DMS153 (cell line): ENCODE results near the gene FEM1B.

Source experiments
- DNase-seq: peaks from one replicate; lab custom pipeline; 2025; lab: John Stamatoyannopoulos, UW

FEM1B gene

GRCh38 chr15:68326711-68327354, 49.3 kb downstream of the FEM1B start:
- DNase-seq = no peak

- DNase-seq = no peak
These were observed 50.9 kb downstream of the FEM1B start for GRCh38 chr15:68328443-68328842.

- DNase-seq = no peak
These were observed 51.4 kb downstream of the FEM1B start for GRCh38 chr15:68328964-68329363.

DNA sequence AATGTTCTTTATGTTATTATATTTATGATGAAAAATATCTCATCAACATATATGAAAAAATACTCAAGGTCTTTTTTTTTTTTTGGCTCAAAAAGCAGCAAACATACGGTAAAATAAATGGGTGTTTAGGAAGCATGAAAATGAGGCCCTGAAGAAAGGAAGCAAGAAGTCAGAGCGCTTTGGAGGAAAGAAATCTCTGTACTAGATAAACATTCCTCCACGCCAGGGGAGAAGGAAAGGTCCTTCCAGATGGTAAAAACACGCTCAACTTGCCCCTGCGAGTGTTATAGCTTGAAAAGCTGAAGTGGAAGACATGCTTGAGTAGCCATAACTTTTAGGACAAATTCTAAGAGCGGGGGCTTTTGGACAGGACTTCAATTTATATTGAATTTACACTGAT, 52.9 kb downstream of the FEM1B start:
- DNase-seq = no peak

DNA sequence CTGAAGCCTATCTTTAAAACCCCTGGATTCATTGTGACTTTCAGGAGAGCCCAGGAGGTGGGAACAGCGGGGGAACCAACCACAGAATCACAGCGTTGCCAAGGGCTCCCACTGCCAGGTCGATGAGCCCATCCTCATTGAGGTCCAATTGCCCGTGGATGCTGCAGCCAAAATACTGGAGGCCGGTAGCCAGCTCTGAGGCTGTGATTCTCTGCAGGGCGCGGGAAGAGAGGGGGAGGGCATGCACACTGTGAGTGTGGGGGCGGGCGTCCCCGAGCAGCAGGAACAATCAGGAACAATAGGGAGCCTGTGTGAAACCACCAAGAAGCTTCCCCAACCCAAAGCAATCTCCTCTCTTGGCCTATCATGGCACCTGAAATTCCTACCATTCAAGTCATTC, 53.4 kb downstream of the FEM1B start:
- DNase-seq = no peak

GRCh38 chr15:68332266-68332665, 54.7 kb downstream of the FEM1B start:
- no peak for DNase-seq

DNA sequence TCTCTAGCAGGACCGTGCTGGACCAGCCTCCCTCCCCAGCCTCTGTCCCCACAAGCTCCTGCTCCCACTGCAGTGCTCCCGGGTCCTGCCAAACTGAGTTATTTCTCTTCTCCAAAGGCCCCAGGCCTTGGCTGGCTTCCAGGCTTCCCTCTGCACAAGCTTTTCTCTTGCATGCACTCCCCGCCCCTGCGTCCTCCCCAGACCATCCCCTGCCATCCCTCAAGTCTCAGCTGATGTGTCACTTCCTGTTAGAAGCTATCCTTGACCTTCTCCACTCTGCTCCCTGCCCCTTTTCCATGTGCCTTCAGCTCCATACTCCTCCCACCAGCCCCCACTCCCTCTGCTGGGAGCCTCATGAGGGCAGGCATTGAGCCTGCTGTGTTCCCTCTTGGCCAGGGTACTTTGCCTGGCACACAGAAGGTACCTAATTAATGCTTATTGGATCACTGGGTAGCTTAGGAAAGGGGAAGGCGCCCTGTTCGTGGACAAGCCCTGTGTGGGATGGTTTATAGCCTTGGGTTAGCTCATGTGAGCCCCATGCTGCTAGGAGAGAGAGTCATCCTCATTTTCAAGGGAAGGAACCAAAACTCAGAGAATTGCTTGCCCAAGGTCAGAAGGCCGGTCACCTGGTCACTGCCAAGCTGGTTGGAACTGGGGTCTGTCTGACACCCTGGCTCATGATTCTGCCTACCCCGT, 56.4 kb downstream of the FEM1B start:
- DNase-seq = no peak

DNA sequence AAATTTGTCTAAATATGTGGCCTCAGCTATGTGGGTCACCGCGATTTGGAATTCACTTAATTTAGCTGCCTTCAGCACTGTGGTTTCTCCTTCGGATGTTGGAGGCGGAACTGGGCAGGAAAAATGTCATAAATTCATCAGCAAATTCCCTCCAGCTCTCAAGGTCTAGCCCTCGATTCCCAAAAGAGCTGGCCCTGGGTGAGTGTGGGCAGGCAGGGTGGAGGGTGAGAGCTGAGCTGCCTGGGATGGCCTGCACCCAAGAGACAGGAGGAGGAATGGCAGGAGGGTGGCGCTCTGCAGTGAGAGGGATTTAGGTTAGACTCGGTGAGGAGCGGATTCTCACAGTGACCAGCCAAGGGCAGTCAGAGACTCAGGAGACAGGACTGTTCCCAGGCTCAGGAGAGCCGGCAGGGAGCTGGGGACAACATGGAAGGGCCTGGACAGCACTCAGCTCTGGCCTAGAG, 57.1 kb downstream of the FEM1B start:
- DNase-seq = no peak

DNA sequence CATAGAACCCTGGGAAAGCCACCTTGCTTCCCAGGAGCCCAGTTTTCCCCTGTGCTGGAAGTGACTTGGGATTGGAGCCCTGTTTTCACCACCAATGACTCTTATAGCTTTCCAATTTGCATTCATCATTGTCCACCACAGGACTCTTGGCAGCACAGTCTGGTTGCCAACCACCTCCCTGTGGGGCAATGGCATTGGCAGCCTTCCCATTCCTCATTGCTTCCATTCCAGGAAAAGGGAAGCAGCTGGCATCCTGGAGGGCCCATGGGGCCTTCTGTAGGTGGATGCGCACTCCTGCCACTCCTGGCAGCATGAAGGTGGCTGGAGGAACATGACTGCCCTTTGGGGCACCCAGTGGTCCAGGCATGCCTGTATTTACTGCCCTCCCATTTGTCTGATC, 57.7 kb downstream of the FEM1B start:
- peak; percentile 65 for DNase-seq

DNA sequence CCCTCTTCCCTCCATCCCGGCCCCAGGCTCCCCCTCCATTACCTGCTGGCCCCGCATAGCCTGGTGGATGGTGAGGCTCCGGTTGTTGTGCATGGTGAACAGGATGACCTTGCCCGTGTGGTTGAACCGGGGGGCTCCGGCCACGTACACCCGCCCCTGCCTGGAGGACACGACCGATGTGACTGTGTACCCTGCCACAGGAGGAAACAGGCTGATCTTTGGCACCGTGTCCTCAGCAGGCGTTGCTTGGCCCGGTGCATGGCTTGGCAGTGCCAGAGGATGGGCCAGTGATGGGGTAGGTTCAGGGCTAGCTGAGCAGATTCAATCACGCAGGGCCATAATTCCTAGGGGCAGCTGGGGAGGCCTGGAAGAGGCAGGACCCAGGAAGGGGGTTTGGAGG, 58.1 kb downstream of the FEM1B start:
- no peak for DNase-seq

DNA sequence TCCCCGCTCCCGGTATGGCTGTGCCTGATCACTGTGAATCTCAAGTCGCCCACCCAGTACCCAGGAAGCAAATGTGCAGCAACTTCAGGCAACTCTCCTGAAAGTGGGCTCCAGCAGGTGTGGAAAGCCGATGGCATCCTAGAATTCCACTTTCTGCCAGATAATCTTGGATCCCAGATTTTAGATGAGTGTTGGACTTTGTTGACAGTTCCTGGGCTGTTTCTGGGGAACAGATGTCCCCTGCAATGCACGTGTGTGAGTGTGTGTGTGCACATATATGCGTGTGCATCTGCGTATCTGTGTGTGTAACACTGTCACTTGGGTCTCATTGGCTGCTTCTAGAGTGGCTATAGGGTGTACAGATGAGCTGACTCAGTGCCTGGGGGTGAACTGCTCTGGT, 59.0 kb downstream of the FEM1B start:
- no peak for DNase-seq

DNA sequence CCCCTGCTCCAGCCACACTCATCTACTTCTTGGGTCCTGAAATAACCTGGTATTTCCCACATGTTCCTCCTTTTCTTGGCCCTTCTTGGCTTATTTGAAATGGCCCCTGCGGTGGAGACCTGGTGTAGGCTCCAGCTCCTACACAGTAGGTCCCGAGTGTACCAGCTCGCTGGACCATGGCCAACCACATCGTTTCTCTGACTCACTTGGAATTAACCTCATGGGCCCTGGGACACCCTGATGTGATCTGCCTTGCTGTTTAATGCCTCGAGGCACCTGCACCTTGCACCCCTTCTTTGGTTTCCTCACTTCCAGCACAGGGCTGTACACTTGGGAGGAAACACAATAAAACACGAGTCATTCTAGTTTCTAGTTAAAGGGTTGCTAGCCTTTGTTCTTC, 60.3 kb downstream of the FEM1B start:
- DNase-seq = no peak

DNA sequence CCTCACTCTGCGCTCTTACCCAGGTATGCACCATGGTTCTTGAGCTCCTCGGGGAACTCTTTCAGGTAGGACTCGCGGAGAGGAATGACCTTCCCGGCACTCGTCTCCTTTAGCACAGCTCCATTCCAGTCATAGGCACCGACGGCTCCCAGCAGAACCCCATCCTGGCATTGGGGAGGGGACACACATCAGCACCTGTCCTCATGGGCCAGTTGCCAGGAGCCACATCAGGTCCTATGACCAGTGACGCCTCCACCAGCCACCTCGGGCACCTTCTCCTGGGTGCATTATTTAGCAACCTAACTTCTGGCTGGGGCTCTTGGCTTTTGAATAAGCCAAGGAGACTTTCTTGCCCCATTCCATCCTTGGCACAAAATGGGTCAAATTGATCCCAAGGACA, 61.9 kb downstream of the FEM1B start:
- no peak for DNase-seq

DNA sequence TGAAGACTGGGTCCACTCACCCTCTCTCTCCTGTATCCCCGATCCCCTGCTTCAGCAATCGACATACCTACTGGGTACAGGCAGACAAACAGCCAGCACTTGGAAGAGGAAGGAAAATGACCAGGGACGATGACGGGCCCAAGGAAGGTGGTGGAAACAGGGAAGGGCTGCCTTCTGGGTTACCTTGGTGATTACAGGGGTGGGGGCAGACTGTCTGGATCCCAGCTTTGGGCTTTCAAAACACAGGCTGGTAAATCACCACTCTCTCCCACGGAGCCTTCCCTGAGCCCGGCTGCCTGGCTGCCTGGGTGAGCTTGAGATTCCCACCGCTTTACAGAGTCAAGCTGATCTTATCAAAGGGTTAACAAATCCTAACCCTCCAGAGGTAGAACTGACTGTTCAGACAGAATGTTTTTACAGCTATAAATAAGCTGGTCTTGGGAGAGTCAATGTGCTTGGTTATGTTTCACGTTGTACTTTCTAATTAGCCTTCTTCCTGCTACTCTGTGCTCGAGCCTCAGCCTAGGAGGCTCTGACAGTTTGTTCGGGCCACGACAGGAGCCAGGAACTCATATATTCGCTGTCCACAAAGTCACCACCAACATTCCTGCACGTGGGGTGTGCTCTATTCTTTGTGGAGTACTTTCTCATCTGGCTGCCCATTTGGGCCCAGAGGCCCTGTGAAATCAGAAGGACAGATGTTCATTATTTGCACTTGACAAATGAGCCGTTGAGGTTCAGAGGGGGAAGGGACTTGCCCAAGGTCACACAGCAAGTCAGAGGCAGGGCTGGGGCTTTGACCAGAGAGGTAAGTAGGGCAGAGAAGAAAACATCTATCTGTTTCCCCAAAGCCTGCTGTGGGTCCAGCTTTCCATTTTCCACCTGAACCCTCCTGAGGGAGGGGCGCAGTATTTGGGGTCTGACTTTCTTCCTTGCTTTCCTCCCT, 63.5 kb downstream of the FEM1B start:
- DNase-seq = no peak

GRCh38 chr15:68341760-68342725, 64.5 kb downstream of the FEM1B start:
- DNase-seq = no peak

GRCh38 chr15:68343579-68344225, 66.2 kb downstream of the FEM1B start:
- DNase-seq = no peak

GRCh38 chr15:68344600-68344999, 67.1 kb downstream of the FEM1B start:
- no peak for DNase-seq
